ENCODE results near the gene EPG5. TPM values are rescaled to one million over a fixed set of nuclear protein-coding genes. Genes with fewer than 3 reads are reported as not detected.

EPG5 gene
- total RNA-seq, 6 donors from 2014 or later: 28.6 to 109 (median 39.6) TPM

DNA sequence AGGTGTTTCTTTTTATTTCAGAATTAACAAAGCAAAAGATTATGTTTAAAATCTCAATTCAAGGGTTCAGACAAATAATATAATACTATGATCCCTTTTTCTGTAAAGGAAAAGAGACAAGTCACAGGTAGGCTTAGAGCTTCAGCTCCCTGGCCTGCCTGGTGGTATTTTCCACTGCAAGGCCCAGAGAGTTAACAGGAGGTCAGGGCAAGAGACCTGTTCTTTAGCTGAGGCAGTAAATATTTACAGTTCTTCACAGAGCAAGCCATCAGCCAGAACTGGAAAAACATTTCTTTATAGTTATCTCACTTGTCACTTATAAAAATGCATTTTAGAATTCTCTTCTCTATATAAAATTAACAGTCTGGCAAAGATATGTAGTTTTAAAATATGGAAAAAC lies 70.1 kb downstream of the EPG5 start:
- no peaks in the 10 kb centered on the region for H3K4me1 ChIP-seq
- TF ChIP-seq, protein P1, sequence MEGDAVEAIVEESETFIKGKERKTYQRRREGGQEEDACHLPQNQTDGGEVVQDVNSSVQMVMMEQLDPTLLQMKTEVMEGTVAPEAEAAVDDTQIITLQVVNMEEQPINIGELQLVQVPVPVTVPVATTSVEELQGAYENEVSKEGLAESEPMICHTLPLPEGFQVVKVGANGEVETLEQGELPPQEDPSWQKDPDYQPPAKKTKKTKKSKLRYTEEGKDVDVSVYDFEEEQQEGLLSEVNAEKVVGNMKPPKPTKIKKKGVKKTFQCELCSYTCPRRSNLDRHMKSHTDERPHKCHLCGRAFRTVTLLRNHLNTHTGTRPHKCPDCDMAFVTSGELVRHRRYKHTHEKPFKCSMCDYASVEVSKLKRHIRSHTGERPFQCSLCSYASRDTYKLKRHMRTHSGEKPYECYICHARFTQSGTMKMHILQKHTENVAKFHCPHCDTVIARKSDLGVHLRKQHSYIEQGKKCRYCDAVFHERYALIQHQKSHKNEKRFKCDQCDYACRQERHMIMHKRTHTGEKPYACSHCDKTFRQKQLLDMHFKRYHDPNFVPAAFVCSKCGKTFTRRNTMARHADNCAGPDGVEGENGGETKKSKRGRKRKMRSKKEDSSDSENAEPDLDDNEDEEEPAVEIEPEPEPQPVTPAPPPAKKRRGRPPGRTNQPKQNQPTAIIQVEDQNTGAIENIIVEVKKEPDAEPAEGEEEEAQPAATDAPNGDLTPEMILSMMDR (IDR thresholded peaks at IDR 0.05): no peak
- TF ChIP-seq POLR2A (IDR thresholded peaks at IDR 0.05) (no peak), EP300 (IDR thresholded peaks at IDR 0.05) (no peak), POLR2AphosphoS5 (IDR thresholded peaks at IDR 0.05) (no peak)
- H3K36me3 ChIP-seq: peaks cover 19 to 80% (median 44%) of the 10 kb centered on the region in 4 donors
- DNase-seq (no peak), ATAC-seq (ENCODE audit: low FRiP score in 2 of 2) (no peak)
- no peaks in the 10 kb centered on the region for H3K27me3 ChIP-seq
- no peak overlapping the region for H3K27ac ChIP-seq
- H3K4me3 ChIP-seq: no peak overlapping the region
- H3K9me3 ChIP-seq: no peaks in the 10 kb centered on the region

DNA sequence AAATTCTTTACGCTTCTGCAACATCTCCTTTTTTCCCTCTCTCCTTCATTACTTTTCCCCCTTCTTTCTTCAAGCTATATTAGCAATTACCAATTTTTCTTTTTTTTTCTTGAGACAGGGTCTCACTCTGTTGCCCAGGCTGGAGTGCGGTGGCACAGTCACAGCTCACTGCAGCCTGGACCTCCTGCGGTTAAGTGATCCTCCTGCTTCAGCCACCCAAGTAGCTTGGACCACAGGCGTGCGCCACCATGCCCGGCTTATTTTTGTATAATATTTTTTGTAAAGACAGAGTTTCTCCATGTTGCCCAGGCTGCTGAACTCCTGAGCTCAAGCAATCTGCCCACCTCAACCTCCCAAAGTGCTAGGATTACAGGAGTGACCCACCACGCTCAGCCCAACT lies 70.7 kb downstream of the EPG5 start:
- H3K27me3 ChIP-seq: no peaks in the 10 kb centered on the region
- 96 to 98% methylated on average over 7 of the region's 7 CpGs for WGBS, 2 donors
- no peaks in the 10 kb centered on the region for H3K4me1 ChIP-seq
- H3K27ac ChIP-seq: no peak overlapping the region
- H3K4me3 ChIP-seq: no peak overlapping the region
- DNase-seq (no peak), ATAC-seq (ENCODE audit: low FRiP score in 2 of 2) (no peak)
- no peaks in the 10 kb centered on the region for H3K9me3 ChIP-seq
- peaks cover 19 to 75% (median 41%) of the 10 kb centered on the region in 4 donors for H3K36me3 ChIP-seq
- TF ChIP-seq, protein P1 (IDR thresholded peaks at IDR 0.05): no peak
- no peak for TF ChIP-seq POLR2AphosphoS5 (IDR thresholded peaks at IDR 0.05)
- no peak for TF ChIP-seq POLR2A (IDR thresholded peaks at IDR 0.05)
- no peak for TF ChIP-seq EP300 (IDR thresholded peaks at IDR 0.05)

DNA sequence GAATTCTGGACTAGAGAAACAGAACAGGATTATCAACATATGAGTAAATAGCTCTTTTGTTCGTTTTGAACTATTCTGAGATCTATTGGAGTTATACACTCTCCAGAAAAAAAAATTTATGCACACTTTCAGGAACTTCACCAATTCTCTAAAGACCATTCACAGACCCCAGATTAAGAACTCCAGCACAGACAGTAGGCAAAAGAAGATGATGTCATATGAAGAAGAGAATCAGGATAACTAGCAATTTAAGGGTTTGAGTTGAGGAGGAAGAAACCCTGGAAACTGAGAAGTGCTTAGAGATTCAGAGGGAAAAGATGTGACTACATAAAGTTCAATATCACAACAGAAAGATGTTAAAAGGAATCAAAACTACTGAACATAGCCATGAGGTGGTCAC lies 71.8 kb downstream of the EPG5 start:
- H3K27me3 ChIP-seq: no peaks in the 10 kb centered on the region
- DNase-seq: no peak
- ATAC-seq (ENCODE audit: low FRiP score in 2 of 2): no peak
- TF ChIP-seq POLR2AphosphoS5 (IDR thresholded peaks at IDR 0.05): no peak
- TF ChIP-seq EP300 (IDR thresholded peaks at IDR 0.05): no peak
- TF ChIP-seq POLR2A (IDR thresholded peaks at IDR 0.05): no peak
- TF ChIP-seq, protein P1 (IDR thresholded peaks at IDR 0.05): no peak
- WGBS, 2 donors: 68 to 77% methylated on average over 1 of the region's 1 CpG
- H3K9me3 ChIP-seq: no peaks in the 10 kb centered on the region
- peaks cover 19 to 70% (median 31%) of the 10 kb centered on the region in 4 donors for H3K36me3 ChIP-seq
- no peak overlapping the region for H3K27ac ChIP-seq
- H3K4me3 ChIP-seq: no peak overlapping the region
- peaks cover 0 to 11% (median 2%) of the 10 kb centered on the region in 4 donors for H3K4me1 ChIP-seq

DNA sequence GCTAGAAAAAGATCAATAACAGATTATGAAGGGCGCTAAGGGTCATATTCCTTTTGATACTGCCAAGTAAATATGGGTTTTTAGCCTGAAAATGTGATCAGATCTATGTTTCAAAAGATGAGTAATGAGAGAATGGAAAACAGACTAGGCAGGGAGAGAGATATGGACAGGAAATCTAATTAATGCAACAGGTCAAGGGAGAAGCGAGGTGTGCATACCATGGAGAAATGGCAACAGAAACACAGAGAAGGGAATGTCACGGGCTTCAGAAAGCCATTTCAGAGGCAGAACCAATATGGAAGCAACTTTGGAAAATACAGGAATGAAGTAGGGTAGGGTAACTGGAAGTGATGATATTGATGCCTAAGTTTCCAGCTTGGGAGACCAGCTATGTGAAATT lies 72.3 kb downstream of the EPG5 start:
- DNase-seq: no peak
- no peaks in the 10 kb centered on the region for H3K9me3 ChIP-seq
- no peak overlapping the region for H3K4me3 ChIP-seq
- no peak for ATAC-seq (ENCODE audit: low FRiP score in 2 of 2)
- TF ChIP-seq POLR2AphosphoS5 (IDR thresholded peaks at IDR 0.05) (no peak), EP300 (IDR thresholded peaks at IDR 0.05) (no peak), POLR2A (IDR thresholded peaks at IDR 0.05) (no peak)
- TF ChIP-seq, protein P1 (IDR thresholded peaks at IDR 0.05): no peak
- WGBS, 2 donors: 94 to 95% methylated on average over 2 of the region's 3 CpGs
- peaks cover 0 to 12% (median 4%) of the 10 kb centered on the region in 4 donors for H3K4me1 ChIP-seq
- H3K27me3 ChIP-seq: no peaks in the 10 kb centered on the region
- H3K36me3 ChIP-seq: peaks cover 16 to 69% (median 27%) of the 10 kb centered on the region in 4 donors
- no peak overlapping the region for H3K27ac ChIP-seq

DNA sequence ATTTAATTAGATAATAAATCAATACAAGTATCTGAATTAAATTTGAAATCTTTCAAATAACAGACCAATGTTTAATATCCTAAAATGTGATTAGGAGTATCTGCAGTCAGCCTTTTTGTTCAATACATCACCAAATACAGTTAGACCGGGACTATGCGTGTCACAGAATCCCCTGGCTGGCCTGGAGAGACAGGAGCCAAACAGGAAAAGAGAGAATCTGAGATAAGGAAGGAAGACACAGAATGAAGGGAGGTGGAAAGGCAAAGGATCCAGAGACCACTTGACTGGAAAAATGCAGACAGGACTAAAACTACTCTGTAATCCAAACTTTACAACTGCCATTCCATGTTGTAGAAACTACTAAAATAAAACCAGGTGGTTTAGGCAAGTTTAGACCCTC lies 75.3 kb downstream of the EPG5 start:
- DNase-seq: no peak
- H3K36me3 ChIP-seq: peaks cover 9 to 68% (median 21%) of the 10 kb centered on the region in 4 donors
- ATAC-seq (ENCODE audit: low FRiP score in 2 of 2): no peak

More for the DNA sequence above, 75.3 kb downstream of the EPG5 start:
- TF ChIP-seq POLR2AphosphoS5 (IDR thresholded peaks at IDR 0.05): no peak
- TF ChIP-seq EP300 (IDR thresholded peaks at IDR 0.05): no peak
- TF ChIP-seq, protein P1 (IDR thresholded peaks at IDR 0.05): no peak
- TF ChIP-seq POLR2A (IDR thresholded peaks at IDR 0.05): no peak
- H3K9me3 ChIP-seq: no peaks in the 10 kb centered on the region
- 67% methylated on average over 2 of the region's 2 CpGs for WGBS, 2 donors
- H3K4me3 ChIP-seq: no peak overlapping the region
- H3K27me3 ChIP-seq: no peaks in the 10 kb centered on the region
- peaks cover 0 to 12% (median 4%) of the 10 kb centered on the region in 4 donors for H3K4me1 ChIP-seq
- no peak overlapping the region for H3K27ac ChIP-seq

All from upper lobe of left lung (tissue), 6 donors.